ENCODE measurements around the gene SMAD7. TPM values are rescaled to one million over a fixed set of nuclear protein-coding genes. Genes with fewer than 3 reads are reported as not detected.
A peak's percentile ranks its signal among the peaks of the same experiment; 100 is the strongest.

SMAD7 gene
- total RNA-seq, 1 donor from 2014 or later, result 76.5 TPM

GRCh38 chr18:48889115-48889941 lies 61.4 kb downstream of the SMAD7 start:
- Histone ChIP-seq H3K4me3 (no peak overlapping the region), H3K27me3 (no peaks in the 10 kb centered on the region), H3K9me3 (no peaks in the 10 kb centered on the region), H3K27ac (peak overlapping the region in 1 of 2 donors; percentile 27), H3K4me1 (peaks cover 3 to 25% of the 10 kb centered on the region in 2 donors), H3K36me3 (no peaks in the 10 kb centered on the region)
- intact Hi-C loops (cut with DNase I), result no loop called here
- no peak for TF ChIP-seq CTCF (IDR thresholded peaks at IDR 0.05)
- DNase-seq (ENCODE audit: low spot score in 2 of 2), result peak in 1 of 2 donors; percentile 80

GRCh38 chr18:48888773-48889080 lies 62.0 kb downstream of the SMAD7 start:
- Histone ChIP-seq H3K4me3 (no peak overlapping the region), H3K9me3 (no peaks in the 10 kb centered on the region), H3K27ac (no peak overlapping the region), H3K27me3 (no peaks in the 10 kb centered on the region), H3K36me3 (no peaks in the 10 kb centered on the region), H3K4me1 (peaks cover 3 to 25% of the 10 kb centered on the region in 2 donors)
- TF ChIP-seq CTCF (IDR thresholded peaks at IDR 0.05), result no peak
- intact Hi-C loops (cut with DNase I), result no loop called here
- peak in 1 of 2 donors; percentile 49 for DNase-seq (ENCODE audit: low spot score in 2 of 2)

- no peak overlapping the region for H3K4me3 ChIP-seq
- H3K27ac ChIP-seq, result no peak overlapping the region
- no peaks in the 10 kb centered on the region for H3K27me3 ChIP-seq
- DNase-seq (ENCODE audit: low spot score in 2 of 2), result peak in 1 of 2 donors; percentile 60
- H3K36me3 ChIP-seq, result no peaks in the 10 kb centered on the region
- no peak for TF ChIP-seq CTCF (IDR thresholded peaks at IDR 0.05)
- H3K9me3 ChIP-seq, result no peaks in the 10 kb centered on the region
- intact Hi-C loops (cut with DNase I), result no loop called here
- peaks cover 3 to 25% of the 10 kb centered on the region in 2 donors for H3K4me1 ChIP-seq
Measured at GRCh38 chr18:48887905-48888772, 62.6 kb downstream of the SMAD7 start.

GRCh38 chr18:48887294-48887904 lies 63.4 kb downstream of the SMAD7 start:
- intact Hi-C loops (cut with DNase I), result no loop called here
- H3K4me3 ChIP-seq, result no peak overlapping the region
- TF ChIP-seq CTCF (IDR thresholded peaks at IDR 0.05), result no peak
- H3K36me3 ChIP-seq, result no peaks in the 10 kb centered on the region
- no peaks in the 10 kb centered on the region for H3K9me3 ChIP-seq
- H3K4me1 ChIP-seq, result peaks cover 3 to 21% of the 10 kb centered on the region in 2 donors
- no peak overlapping the region for H3K27ac ChIP-seq
- peak in 1 of 2 donors; percentile 59 for DNase-seq (ENCODE audit: low spot score in 2 of 2)
- H3K27me3 ChIP-seq, result no peaks in the 10 kb centered on the region

- intact Hi-C loops (cut with DNase I), result no loop called here
- TF ChIP-seq CTCF (IDR thresholded peaks at IDR 0.05), result no peak
- H3K27me3 ChIP-seq, result no peaks in the 10 kb centered on the region
- no peak overlapping the region for H3K27ac ChIP-seq
- peaks cover 3 to 19% of the 10 kb centered on the region in 2 donors for H3K4me1 ChIP-seq
- DNase-seq (ENCODE audit: low spot score in 2 of 2), result peak in 1 of 2 donors; percentile 34
- H3K4me3 ChIP-seq, result no peak overlapping the region
- H3K36me3 ChIP-seq, result no peaks in the 10 kb centered on the region
- H3K9me3 ChIP-seq, result no peaks in the 10 kb centered on the region
Measured at GRCh38 chr18:48886520-48887293, 64.1 kb downstream of the SMAD7 start.

Measured in ascending aorta (tissue), 2 donors.